Thoracic aorta endothelial cell (primary cell): Measurements from ENCODE around the gene TM2D3. TPM values are rescaled to one million over a fixed set of nuclear protein-coding genes. Genes with fewer than 3 reads are reported as not detected.

Experiments used
- small RNA-seq: library from RNA; depleted of rRNA; stranded (forward); fragments of <200 nt; gene quantifications from one replicate; pipeline ENCODE3, GENCODE V24; 2012
- total RNA-seq: library from RNA; depleted of rRNA; stranded (reverse); fragments of >200 nt; gene quantifications from 2 replicates; pipeline ENCODE4 v1.2.3, GENCODE V29; 2012

TM2D3 gene
- 33.0 and 39.6 TPM in 2 replicates for total RNA-seq

GRCh38 chr15:101652098-101652785 lies at the start of gene TM2D3:
TM2D3 (minus strand) TSS chr15:101652381; CDS start chr15:101652361, 20 bp downstream.

Small RNA genes lying within 50 kb of the gene (small RNA-seq; reads per million reads assigned to genes)
- gene RNU6-807P, result not detected

Other genes starting within 250 kb of the TM2D3 start
- gene PCSK6, start 162.7 kb downstream of the TM2D3 start, total RNA-seq, result 0.07 TPM in 1 of 2 replicates, not detected in the other
- 8.8 and 10.0 TPM in 2 replicates for gene TARS3, start 72.1 kb upstream of the TM2D3 start, total RNA-seq
- gene OR4F6, start 151.1 kb upstream of the TM2D3 start, total RNA-seq, result not detected in 2 replicates
- gene OR4F15, start 159.8 kb upstream of the TM2D3 start, total RNA-seq, result not detected in 2 replicates